HepG2 (cell line): Measurements from ENCODE around the gene TMEM129. TPM values are rescaled to one million over a fixed set of nuclear protein-coding genes. Genes with fewer than 3 reads are reported as not detected.

Experiments used
- ATF4 ChIP-seq, 2 experiments: fragments of 450-650 bp in 1 of 2; sonication (generic) in 1 of 2; formaldehyde crosslinking; IDR thresholded peaks; 2 replicates each; pipeline versions ENCODE4 v1.5.0 to v1.8.0; 2020 to 2022; ENCODE audit warnings: mild to moderate bottlenecking in 1 of 2, missing genetic modification reagents in 1 of 2
- ATM ChIP-seq: fragments of 450-650 bp; IDR thresholded peaks from 2 replicates; pipeline ENCODE4 v1.7.1; 2017; ENCODE audit warnings: mild to moderate bottlenecking, borderline replicate concordance
- CAMTA2 ChIP-seq: sonication (generic); formaldehyde crosslinking; IDR thresholded peaks from 2 replicates; pipeline ENCODE4 v1.4.0; 2020; ENCODE audit warnings: mild to moderate bottlenecking, missing genetic modification reagents, borderline replicate concordance
- ELF1 ChIP-seq: sonication (generic); formaldehyde crosslinking; IDR thresholded peaks from 2 replicates; pipeline ENCODE4 v1.4.0; 2020; ENCODE audit warnings: missing genetic modification reagents
- GABPB1 ChIP-seq: IDR thresholded peaks from 2 replicates; pipeline ENCODE4 v1.6.1; 2016; ENCODE audit warnings: mild to moderate bottlenecking, missing genetic modification reagents, moderate library complexity, missing compliant biosample characterization
- LCORL ChIP-seq, 2 experiments: fragments of 450-650 bp in 1 of 2; sonication (generic) in 1 of 2; formaldehyde crosslinking in 1 of 2; IDR thresholded peaks; 2 replicates each; pipeline versions ENCODE4 v1.5.0 to v1.6.1; 2017 to 2020; ENCODE audit warnings: antibody characterized with exemption in 1 of 2, missing genetic modification reagents in 1 of 2
- RXRA ChIP-seq: sonication (generic); formaldehyde crosslinking; IDR thresholded peaks from 2 replicates; pipeline ENCODE4 v1.5.1; 2020; ENCODE audit warnings: missing genetic modification reagents
- TRAFD1 ChIP-seq: sonication (generic); formaldehyde crosslinking; IDR thresholded peaks from 2 replicates; pipeline ENCODE4 v1.5.1; 2020; ENCODE audit warnings: missing genetic modification reagents, mild to moderate bottlenecking, borderline replicate concordance
- XBP1 ChIP-seq: sonication (generic); formaldehyde crosslinking; IDR thresholded peaks from 2 replicates; pipeline ENCODE4 v1.5.0; 2020; ENCODE audit warnings: missing genetic modification reagents
- YEATS4 ChIP-seq: sonication (generic); formaldehyde crosslinking; IDR thresholded peaks from 2 replicates; pipeline ENCODE4 v1.4.0; 2020; ENCODE audit warnings: missing genetic modification reagents, borderline replicate concordance
- ZFP1 ChIP-seq: IDR thresholded peaks from 2 replicates; pipeline ENCODE4 v1.6.1; 2016
- ZNF564 ChIP-seq: sonication (generic); formaldehyde crosslinking; IDR thresholded peaks from 2 replicates; pipeline ENCODE4 v1.8.1; 2023; ENCODE audit warnings: mild to moderate bottlenecking, missing genetic modification reagents
- ZNF768 ChIP-seq: sonication (generic); formaldehyde crosslinking; IDR thresholded peaks from 2 replicates; pipeline ENCODE4 v1.4.0; 2020; ENCODE audit warnings: missing genetic modification reagents
- polyA plus RNA-seq, 8 experiments: library from polyadenylated mRNA; depleted of rRNA in 3 of 8; stranded (reverse) in 7 of 8; unstranded in 1 of 8; fragments of >200 nt; fragmentation: Illumina TruSeq in 4 of 8; extraction: Trizol in 4 of 8; gene quantifications; 2 replicates each; pipeline versions ENCODE4 v1.2.1 to v1.2.3, GENCODE V29; 2011 to 2016; ENCODE audit warnings: low read depth in 4 of 8, missing spikeins in 1 of 8, mixed read lengths in 1 of 8; ENCODE audit not compliant: insufficient read depth in 1 of 8
- total RNA-seq, 5 experiments: library from RNA; depleted of rRNA; stranded (reverse); fragments of >200 nt; fragmentation: Illumina TruSeq; extraction: Trizol; gene quantifications; 2 replicates each; pipeline ENCODE4 v1.2.3, GENCODE V29; 2016; ENCODE audit warnings: low read depth in 1 of 5
- TF ChIP-seq, protein P1 (sequence below): sonication (generic); formaldehyde crosslinking; IDR thresholded peaks from 2 replicates; pipeline ENCODE4 v1.9.0; 2021; ENCODE audit warnings: missing genetic modification reagents, borderline replicate concordance
- TF ChIP-seq, protein P2 (sequence below): sonication (generic); formaldehyde crosslinking; IDR thresholded peaks from 2 replicates; pipeline ENCODE4 v1.8.0; 2022; ENCODE audit warnings: missing genetic modification reagents, mild to moderate bottlenecking, borderline replicate concordance
- TF ChIP-seq, protein P3 (sequence below): sonication (generic); formaldehyde crosslinking; IDR thresholded peaks from 2 replicates; pipeline ENCODE4 v1.5.1; 2020; ENCODE audit warnings: mild to moderate bottlenecking, missing genetic modification reagents, moderate library complexity

Gene TMEM129
- total and polyA plus RNA-seq, 2 of the 13 experiments (the other 11 are each of a cell fraction or from before 2014, with no cell fraction given), result 19.0 to 25.8 TPM

DNA sequence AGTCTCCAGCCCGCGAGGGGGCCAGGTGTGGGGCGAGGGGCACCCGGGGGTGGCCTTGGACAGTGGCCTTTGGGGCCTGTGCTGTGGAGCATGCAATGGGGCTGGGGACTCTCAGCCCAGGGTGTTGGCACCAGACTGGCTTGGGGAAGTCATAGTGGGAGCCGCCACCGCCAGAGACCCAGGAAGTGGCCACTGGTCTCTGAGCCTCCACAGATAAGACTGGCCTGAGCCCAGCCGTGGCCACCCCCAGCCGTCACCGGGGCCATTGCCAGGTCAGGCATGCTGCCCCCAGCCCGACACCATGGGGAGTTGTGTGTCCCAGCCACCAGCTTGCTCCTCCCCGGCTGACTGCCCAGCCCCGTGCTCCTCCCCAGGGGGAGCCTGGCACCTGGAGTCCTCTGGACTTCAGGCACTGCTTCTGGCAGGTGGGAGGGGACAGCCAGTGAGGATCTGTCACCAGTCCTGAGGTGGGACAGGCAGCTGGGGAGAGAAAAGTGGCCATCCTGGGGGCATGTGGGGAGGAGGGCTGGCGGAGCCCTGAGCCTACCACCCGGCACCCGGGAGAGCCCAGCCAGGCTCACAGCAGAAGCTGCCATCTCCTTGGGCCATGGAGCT, 32.7 kb upstream of the TMEM129 start (continued):
- TF ChIP-seq, protein P1, sequence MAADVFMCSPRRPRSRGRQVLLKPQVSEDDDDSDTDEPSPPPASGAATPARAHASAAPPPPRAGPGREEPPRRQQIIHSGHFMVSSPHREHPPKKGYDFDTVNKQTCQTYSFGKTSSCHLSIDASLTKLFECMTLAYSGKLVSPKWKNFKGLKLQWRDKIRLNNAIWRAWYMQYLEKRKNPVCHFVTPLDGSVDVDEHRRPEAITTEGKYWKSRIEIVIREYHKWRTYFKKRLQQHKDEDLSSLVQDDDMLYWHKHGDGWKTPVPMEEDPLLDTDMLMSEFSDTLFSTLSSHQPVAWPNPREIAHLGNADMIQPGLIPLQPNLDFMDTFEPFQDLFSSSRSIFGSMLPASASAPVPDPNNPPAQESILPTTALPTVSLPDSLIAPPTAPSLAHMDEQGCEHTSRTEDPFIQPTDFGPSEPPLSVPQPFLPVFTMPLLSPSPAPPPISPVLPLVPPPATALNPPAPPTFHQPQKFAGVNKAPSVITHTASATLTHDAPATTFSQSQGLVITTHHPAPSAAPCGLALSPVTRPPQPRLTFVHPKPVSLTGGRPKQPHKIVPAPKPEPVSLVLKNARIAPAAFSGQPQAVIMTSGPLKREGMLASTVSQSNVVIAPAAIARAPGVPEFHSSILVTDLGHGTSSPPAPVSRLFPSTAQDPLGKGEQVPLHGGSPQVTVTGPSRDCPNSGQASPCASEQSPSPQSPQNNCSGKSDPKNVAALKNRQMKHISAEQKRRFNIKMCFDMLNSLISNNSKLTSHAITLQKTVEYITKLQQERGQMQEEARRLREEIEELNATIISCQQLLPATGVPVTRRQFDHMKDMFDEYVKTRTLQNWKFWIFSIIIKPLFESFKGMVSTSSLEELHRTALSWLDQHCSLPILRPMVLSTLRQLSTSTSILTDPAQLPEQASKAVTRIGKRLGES (CRISPR knock-in tag), result no peak
- TF ChIP-seq ATF4 (CRISPR knock-in tag; IDR thresholded peaks at IDR 0.05), result no peak
- TF ChIP-seq CAMTA2 (CRISPR knock-in tag), result no peak
- TF ChIP-seq, protein P2, sequence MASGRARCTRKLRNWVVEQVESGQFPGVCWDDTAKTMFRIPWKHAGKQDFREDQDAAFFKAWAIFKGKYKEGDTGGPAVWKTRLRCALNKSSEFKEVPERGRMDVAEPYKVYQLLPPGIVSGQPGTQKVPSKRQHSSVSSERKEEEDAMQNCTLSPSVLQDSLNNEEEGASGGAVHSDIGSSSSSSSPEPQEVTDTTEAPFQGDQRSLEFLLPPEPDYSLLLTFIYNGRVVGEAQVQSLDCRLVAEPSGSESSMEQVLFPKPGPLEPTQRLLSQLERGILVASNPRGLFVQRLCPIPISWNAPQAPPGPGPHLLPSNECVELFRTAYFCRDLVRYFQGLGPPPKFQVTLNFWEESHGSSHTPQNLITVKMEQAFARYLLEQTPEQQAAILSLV, result no peak
- no peak for TF ChIP-seq XBP1 (CRISPR knock-in tag)
- peak; percentile 61; the same call in 1 of the 2 replicates for TF ChIP-seq RXRA (CRISPR knock-in tag)
- TF ChIP-seq YEATS4 (CRISPR knock-in tag), result no peak
- no peak for TF ChIP-seq LCORL (IDR thresholded peaks at IDR 0.05)
- TF ChIP-seq LCORL (CRISPR knock-in tag; IDR thresholded peaks at IDR 0.05), result peak; percentile 57
- TF ChIP-seq GABPB1, result peak; percentile 66
- TF ChIP-seq, protein P3, sequence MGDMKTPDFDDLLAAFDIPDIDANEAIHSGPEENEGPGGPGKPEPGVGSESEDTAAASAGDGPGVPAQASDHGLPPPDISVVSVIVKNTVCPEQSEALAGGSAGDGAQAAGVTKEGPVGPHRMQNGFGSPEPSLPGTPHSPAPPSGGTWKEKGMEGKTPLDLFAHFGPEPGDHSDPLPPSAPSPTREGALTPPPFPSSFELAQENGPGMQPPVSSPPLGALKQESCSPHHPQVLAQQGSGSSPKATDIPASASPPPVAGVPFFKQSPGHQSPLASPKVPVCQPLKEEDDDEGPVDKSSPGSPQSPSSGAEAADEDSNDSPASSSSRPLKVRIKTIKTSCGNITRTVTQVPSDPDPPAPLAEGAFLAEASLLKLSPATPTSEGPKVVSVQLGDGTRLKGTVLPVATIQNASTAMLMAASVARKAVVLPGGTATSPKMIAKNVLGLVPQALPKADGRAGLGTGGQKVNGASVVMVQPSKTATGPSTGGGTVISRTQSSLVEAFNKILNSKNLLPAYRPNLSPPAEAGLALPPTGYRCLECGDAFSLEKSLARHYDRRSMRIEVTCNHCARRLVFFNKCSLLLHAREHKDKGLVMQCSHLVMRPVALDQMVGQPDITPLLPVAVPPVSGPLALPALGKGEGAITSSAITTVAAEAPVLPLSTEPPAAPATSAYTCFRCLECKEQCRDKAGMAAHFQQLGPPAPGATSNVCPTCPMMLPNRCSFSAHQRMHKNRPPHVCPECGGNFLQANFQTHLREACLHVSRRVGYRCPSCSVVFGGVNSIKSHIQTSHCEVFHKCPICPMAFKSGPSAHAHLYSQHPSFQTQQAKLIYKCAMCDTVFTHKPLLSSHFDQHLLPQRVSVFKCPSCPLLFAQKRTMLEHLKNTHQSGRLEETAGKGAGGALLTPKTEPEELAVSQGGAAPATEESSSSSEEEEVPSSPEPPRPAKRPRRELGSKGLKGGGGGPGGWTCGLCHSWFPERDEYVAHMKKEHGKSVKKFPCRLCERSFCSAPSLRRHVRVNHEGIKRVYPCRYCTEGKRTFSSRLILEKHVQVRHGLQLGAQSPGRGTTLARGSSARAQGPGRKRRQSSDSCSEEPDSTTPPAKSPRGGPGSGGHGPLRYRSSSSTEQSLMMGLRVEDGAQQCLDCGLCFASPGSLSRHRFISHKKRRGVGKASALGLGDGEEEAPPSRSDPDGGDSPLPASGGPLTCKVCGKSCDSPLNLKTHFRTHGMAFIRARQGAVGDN (CRISPR knock-in tag), result peak; percentile 79
- no peak for TF ChIP-seq ATM
- peak; percentile 52; the same call in 1 of the 2 replicates for TF ChIP-seq ELF1 (CRISPR knock-in tag)
- TF ChIP-seq ZNF768 (CRISPR knock-in tag), result peak; percentile 46; the same call in 1 of the 2 replicates
- TF ChIP-seq ZFP1 (CRISPR knock-in tag), result no peak
- no peak for TF ChIP-seq ZNF564
- no peak for TF ChIP-seq TRAFD1
